ENCODE measurements around the gene C1QTNF9. TPM values are rescaled to one million over a fixed set of nuclear protein-coding genes. Genes with fewer than 3 reads are reported as not detected.
A peak's percentile ranks its signal among the peaks of the same experiment; 100 is the strongest.
"Not testable (repeated sequence)": the region's sequence is repeated elsewhere in the genome, so short reads cannot be mapped to it uniquely, and the experiment has no call there.

The C1QTNF9 gene
- total and polyA plus RNA-seq, 4 donors: 0.10 to 0.25 (median 0.19) TPM; not detected in 1

- Histone ChIP-seq H3K27me3 (ENCODE audit: control insufficient read depth in 4 of 4, insufficient read depth in 4 of 4, low read length in 3 of 4) (no peaks in the 10 kb centered on the region), H3K4me3 (ENCODE audit: low read depth in 1 of 3, low read length in 3 of 3) (no peak overlapping the region), H3K9me3 (ENCODE audit: control insufficient read depth in 4 of 4, low read length in 3 of 4) (no peaks in the 10 kb centered on the region), H3K9ac (ENCODE audit: low read depth in 1 of 2, low read length in 2 of 2) (no peak overlapping the region), H3K36me3 (ENCODE audit: control insufficient read depth in 4 of 4, insufficient read depth in 3 of 4, low read depth in 1 of 4, low read length in 3 of 4) (peaks cover 0 to 26% (median 14%) of the 10 kb centered on the region in 4 donors), H3K4me1 (ENCODE audit: control insufficient read depth in 4 of 4, insufficient read depth in 4 of 4, low read length in 3 of 4) (no peaks in the 10 kb centered on the region), H3K27ac (ENCODE audit: low read depth in 1 of 2, low read length in 2 of 2) (no peak overlapping the region)
- WGBS: 86% methylated on average over 37 of the region's 37 CpGs
- no peak for DNase-seq (ENCODE audit: low spot score)
- TF ChIP-seq GABPA (IDR thresholded peaks at IDR 0.05 in 1 of 2, conservative IDR thresholded peaks at IDR 0.05 in 1 of 2) (no peak), HNF4G (IDR thresholded peaks at IDR 0.05) (no peak), RAD21 (IDR thresholded peaks at IDR 0.05) (no peak), TAF1 (conservative IDR thresholded peaks at IDR 0.05) (no peak), RXRA (IDR thresholded peaks at IDR 0.05) (no peak), JUND (IDR thresholded peaks at IDR 0.05) (no peak), NR2F2 (IDR thresholded peaks at IDR 0.05) (no peak), YY1 (IDR thresholded peaks at IDR 0.05) (no peak), FOXA1 (IDR thresholded peaks at IDR 0.05) (no peak), EGR1 (IDR thresholded peaks at IDR 0.05; ENCODE audit: low read depth in 2 of 2) (no peak)
- TF ChIP-seq, protein P1, sequence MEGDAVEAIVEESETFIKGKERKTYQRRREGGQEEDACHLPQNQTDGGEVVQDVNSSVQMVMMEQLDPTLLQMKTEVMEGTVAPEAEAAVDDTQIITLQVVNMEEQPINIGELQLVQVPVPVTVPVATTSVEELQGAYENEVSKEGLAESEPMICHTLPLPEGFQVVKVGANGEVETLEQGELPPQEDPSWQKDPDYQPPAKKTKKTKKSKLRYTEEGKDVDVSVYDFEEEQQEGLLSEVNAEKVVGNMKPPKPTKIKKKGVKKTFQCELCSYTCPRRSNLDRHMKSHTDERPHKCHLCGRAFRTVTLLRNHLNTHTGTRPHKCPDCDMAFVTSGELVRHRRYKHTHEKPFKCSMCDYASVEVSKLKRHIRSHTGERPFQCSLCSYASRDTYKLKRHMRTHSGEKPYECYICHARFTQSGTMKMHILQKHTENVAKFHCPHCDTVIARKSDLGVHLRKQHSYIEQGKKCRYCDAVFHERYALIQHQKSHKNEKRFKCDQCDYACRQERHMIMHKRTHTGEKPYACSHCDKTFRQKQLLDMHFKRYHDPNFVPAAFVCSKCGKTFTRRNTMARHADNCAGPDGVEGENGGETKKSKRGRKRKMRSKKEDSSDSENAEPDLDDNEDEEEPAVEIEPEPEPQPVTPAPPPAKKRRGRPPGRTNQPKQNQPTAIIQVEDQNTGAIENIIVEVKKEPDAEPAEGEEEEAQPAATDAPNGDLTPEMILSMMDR (IDR thresholded peaks at IDR 0.05; ENCODE audit: low read depth, low read length, missing input control): no peak
- TF ChIP-seq, protein P2, sequence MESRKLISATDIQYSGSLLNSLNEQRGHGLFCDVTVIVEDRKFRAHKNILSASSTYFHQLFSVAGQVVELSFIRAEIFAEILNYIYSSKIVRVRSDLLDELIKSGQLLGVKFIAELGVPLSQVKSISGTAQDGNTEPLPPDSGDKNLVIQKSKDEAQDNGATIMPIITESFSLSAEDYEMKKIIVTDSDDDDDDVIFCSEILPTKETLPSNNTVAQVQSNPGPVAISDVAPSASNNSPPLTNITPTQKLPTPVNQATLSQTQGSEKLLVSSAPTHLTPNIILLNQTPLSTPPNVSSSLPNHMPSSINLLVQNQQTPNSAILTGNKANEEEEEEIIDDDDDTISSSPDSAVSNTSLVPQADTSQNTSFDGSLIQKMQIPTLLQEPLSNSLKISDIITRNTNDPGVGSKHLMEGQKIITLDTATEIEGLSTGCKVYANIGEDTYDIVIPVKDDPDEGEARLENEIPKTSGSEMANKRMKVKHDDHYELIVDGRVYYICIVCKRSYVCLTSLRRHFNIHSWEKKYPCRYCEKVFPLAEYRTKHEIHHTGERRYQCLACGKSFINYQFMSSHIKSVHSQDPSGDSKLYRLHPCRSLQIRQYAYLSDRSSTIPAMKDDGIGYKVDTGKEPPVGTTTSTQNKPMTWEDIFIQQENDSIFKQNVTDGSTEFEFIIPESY (IDR thresholded peaks at IDR 0.05): no peak
- TF ChIP-seq, protein P3, sequence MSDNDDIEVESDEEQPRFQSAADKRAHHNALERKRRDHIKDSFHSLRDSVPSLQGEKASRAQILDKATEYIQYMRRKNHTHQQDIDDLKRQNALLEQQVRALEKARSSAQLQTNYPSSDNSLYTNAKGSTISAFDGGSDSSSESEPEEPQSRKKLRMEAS (IDR thresholded peaks at IDR 0.05): no peak
Observed at GRCh38 chr13:24308488-24309020, 826 bp upstream of the C1QTNF9 start.

DNA sequence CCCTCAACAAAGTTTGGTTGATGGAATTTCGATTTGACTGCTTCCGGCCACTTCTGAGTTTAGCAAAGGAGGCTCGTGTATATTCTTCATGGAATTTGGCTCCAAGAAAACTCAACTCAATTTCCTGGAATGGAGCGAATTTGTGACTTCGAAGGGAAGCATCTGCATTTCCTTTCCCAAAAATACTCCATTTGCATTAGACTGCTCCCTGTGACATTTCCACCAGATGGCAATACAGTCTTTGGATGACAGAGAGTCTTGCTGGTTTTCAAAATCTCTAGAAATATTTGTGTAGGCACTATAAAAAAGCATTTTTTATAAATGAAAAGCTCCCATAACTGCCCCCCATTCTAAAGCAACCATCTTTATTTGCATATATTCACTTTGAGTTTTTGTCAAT lies 4.1 kb downstream of the C1QTNF9 start:
- no peaks in the 10 kb centered on the region for H3K36me3 ChIP-seq (ENCODE audit: control insufficient read depth in 4 of 4, insufficient read depth in 3 of 4, low read depth in 1 of 4, low read length in 3 of 4)
- H3K27ac ChIP-seq (ENCODE audit: low read depth in 1 of 2, low read length in 2 of 2): no peak overlapping the region
- H3K27me3 ChIP-seq (ENCODE audit: control insufficient read depth in 4 of 4, insufficient read depth in 4 of 4, low read length in 3 of 4): no peaks in the 10 kb centered on the region
- WGBS: 60% methylated on average over 5 of the region's 5 CpGs
- DNase-seq (ENCODE audit: low spot score): no peak
- TF ChIP-seq, protein P1 (IDR thresholded peaks at IDR 0.05; ENCODE audit: low read depth, low read length, missing input control): peak; percentile 27
- TF ChIP-seq, protein P2 (IDR thresholded peaks at IDR 0.05): no peak
- TF ChIP-seq RAD21 (IDR thresholded peaks at IDR 0.05): peak; percentile 62 to 64
- H3K9me3 ChIP-seq (ENCODE audit: control insufficient read depth in 4 of 4, low read length in 3 of 4): no peaks in the 10 kb centered on the region
- H3K4me3 ChIP-seq (ENCODE audit: low read depth in 1 of 3, low read length in 3 of 3): no peak overlapping the region
- H3K9ac ChIP-seq (ENCODE audit: low read depth in 1 of 2, low read length in 2 of 2): no peak overlapping the region
- H3K4me1 ChIP-seq (ENCODE audit: control insufficient read depth in 4 of 4, insufficient read depth in 4 of 4, low read length in 3 of 4): no peaks in the 10 kb centered on the region

GRCh38 chr13:24317835-24318234 lies 8.5 kb downstream of the C1QTNF9 start:
- DNase-seq (ENCODE audit: low spot score); H3K4me1 ChIP-seq (ENCODE audit: control insufficient read depth in 4 of 4, insufficient read depth in 4 of 4, low read length in 3 of 4); H3K36me3 ChIP-seq (ENCODE audit: control insufficient read depth in 4 of 4, insufficient read depth in 3 of 4, low read depth in 1 of 4, low read length in 3 of 4); H3K9me3 ChIP-seq (ENCODE audit: control insufficient read depth in 4 of 4, low read length in 3 of 4); H3K27me3 ChIP-seq (ENCODE audit: control insufficient read depth in 4 of 4, insufficient read depth in 4 of 4, low read length in 3 of 4); H3K4me3 ChIP-seq (ENCODE audit: low read depth in 1 of 3, low read length in 3 of 3); H3K27ac ChIP-seq (ENCODE audit: low read depth in 1 of 2, low read length in 2 of 2); H3K9ac ChIP-seq (ENCODE audit: low read depth in 1 of 2, low read length in 2 of 2): not testable (repeated sequence)
- WGBS: 90% methylated on average over 8 of the region's 10 CpGs

- H3K9ac ChIP-seq (ENCODE audit: low read depth in 1 of 2, low read length in 2 of 2); H3K27me3 ChIP-seq (ENCODE audit: control insufficient read depth in 4 of 4, insufficient read depth in 4 of 4, low read length in 3 of 4); H3K27ac ChIP-seq (ENCODE audit: low read depth in 1 of 2, low read length in 2 of 2); H3K9me3 ChIP-seq (ENCODE audit: control insufficient read depth in 4 of 4, low read length in 3 of 4); DNase-seq (ENCODE audit: low spot score); H3K36me3 ChIP-seq (ENCODE audit: control insufficient read depth in 4 of 4, insufficient read depth in 3 of 4, low read depth in 1 of 4, low read length in 3 of 4); H3K4me3 ChIP-seq (ENCODE audit: low read depth in 1 of 3, low read length in 3 of 3); H3K4me1 ChIP-seq (ENCODE audit: control insufficient read depth in 4 of 4, insufficient read depth in 4 of 4, low read length in 3 of 4): not testable (repeated sequence)
- 78% methylated on average over 4 of the region's 4 CpGs for WGBS
Observed at GRCh38 chr13:24318878-24319277, 9.5 kb downstream of the C1QTNF9 start.

Measured in liver (tissue), 9 donors.